Cardiac fibroblast (primary cell): ENCODE measurements around the gene FCER1A.

Source experiments
- DNase-seq, 2 donors: peaks; one replicate each; pipeline versions ENCODE4 v3.0.0 to v3.0.0-alpha.2; 2010; ENCODE audit warnings: low read depth in 2 of 2
- H3K4me3 ChIP-seq, 2 donors: replicated peaks in 1 of 2; 1 replicate in 1 of 2; 2 replicates in 1 of 2; pipeline ENCODE4 v1.5.1; 2011; ENCODE audit warnings: low read depth in 2 of 2, low read length in 2 of 2, mild to moderate bottlenecking in 2 of 2, moderate library complexity in 1 of 2
- TF ChIP-seq, protein P1 (sequence below): IDR thresholded peaks from one replicate; pipeline ENCODE4 v1.5.1; 2011; ENCODE audit warnings: low read depth, mild to moderate bottlenecking, low read length, inconsistent platforms

The FCER1A gene

DNA sequence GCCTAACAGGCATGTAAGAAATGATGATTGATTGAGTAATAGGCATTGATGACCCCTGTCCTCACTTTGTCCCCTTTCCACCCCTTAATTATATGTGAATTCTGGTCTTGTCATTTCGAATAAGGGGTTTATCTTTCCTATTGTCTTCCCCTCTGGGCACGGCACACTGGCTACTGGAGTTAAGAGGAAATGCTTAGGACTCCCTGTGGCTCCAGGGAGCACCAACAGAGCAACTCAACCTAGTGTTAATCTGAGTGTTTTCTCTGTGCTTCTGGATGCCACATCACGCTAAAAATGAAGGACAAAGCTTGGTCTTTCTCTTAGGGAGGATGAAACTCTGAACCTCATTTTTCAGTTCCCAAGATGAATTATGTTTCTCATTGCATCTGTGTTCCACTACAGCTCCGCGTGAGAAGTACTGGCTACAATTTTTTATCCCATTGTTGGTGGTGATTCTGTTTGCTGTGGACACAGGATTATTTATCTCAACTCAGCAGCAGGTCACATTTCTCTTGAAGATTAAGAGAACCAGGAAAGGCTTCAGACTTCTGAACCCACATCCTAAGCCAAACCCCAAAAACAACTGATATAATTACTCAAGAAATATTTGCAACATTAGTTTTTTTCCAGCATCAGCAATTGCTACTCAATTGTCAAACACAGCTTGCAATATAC is 5.3 kb downstream of the FCER1A start:
- no peak overlapping the region for H3K4me3 ChIP-seq
- DNase-seq = no peak
- TF ChIP-seq, protein P1, sequence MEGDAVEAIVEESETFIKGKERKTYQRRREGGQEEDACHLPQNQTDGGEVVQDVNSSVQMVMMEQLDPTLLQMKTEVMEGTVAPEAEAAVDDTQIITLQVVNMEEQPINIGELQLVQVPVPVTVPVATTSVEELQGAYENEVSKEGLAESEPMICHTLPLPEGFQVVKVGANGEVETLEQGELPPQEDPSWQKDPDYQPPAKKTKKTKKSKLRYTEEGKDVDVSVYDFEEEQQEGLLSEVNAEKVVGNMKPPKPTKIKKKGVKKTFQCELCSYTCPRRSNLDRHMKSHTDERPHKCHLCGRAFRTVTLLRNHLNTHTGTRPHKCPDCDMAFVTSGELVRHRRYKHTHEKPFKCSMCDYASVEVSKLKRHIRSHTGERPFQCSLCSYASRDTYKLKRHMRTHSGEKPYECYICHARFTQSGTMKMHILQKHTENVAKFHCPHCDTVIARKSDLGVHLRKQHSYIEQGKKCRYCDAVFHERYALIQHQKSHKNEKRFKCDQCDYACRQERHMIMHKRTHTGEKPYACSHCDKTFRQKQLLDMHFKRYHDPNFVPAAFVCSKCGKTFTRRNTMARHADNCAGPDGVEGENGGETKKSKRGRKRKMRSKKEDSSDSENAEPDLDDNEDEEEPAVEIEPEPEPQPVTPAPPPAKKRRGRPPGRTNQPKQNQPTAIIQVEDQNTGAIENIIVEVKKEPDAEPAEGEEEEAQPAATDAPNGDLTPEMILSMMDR = no peak

DNA sequence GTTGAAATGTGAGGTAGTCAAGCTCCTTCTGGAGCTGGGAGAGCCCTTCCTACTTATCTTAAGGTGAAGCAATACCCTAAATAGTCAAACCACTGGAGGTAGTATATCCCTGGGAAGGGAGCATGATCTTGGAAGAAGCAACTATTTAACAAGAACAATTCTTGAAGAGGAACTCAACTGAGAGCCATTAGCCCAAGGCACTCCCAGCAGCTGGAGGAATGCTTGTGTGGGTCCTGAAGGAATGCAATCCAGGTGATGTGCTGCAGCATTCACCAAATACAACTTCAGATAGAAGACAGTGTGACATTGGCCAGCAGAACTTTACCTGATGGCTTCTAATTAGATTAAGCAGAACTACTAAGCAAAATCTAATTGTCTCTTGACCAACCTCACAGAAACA is 9.5 kb downstream of the FCER1A start:
- no peak overlapping the region for H3K4me3 ChIP-seq
- TF ChIP-seq, protein P1 = no peak
- no peak for DNase-seq

DNA sequence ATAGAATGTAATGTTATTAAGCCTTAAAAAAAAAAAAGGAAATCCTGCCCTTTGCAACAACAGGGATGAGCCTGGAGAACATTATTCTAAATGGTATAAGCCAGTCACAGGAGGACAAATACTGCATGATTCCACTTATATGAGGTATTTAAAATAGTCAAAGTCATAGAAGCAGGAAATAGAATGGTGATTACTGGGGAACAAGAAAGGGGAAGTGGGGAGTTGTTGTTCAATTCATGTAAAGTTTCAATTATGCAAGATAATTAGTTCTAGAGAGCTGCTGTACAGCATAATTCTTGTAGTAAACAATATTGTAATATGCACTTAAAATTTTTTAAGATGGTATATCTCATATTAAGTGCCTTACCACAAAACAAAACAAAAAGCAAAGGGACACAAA is 13.2 kb downstream of the FCER1A start:
- no peak for DNase-seq
- TF ChIP-seq, protein P1 = no peak
- no peak overlapping the region for H3K4me3 ChIP-seq

DNA sequence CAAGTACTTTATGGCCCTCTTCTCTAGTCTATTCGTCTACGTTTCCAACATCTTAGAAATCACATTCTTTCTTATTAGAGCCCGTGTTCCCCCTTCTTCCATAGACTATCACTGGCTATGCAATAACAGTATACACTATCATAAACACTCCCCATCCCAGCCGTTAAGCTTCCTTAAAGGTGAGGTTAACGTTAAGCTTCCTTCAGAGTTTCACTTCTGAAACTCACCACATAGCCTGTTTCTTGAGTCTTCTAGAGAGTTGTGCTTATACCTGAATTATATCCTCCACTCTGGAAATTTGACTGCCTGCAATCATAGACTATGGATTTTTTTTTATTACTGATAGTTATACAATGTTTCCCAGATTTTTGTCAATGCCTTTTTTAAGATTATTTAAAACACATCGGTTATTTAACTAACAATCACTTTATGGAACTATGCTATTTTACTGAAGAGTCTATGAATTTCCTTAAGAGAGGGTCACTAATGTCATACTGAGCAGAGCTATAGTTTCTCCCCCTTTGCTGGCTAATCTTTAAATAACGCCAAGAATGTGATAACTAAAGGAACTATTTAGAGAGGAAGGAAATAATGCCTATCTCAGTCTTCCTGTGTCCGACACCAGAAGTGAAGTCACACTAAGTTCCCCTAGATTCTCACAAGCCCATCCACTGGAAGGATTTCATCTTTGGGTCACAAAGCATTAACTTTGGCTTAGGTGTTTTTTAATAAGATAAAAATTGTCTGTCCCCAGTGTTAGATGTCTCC is 16.8 kb downstream of the FCER1A start:
- no peak for DNase-seq
- TF ChIP-seq, protein P1 = no peak
- no peak overlapping the region for H3K4me3 ChIP-seq

DNA sequence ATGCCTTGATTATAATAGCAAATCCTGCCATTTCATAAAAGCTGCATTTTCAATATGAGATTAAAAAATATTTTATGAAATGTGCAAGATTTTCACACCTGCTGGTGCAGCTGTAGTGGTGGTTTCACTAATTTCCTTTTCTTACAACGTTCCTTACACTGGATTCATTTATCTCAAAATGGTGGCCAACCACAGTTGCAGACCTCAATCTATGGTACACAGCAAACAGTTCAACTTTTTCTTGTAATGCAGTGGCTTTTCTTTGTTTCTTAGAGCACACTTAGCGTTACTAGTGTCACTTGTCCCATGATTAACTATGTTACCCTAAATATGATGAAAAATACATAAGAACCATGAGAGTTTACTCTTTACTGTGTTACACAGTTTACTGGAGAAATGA is 32.7 kb downstream of the FCER1A start:
- no peak for DNase-seq
- TF ChIP-seq, protein P1 = no peak
- H3K4me3 ChIP-seq = no peak overlapping the region

DNA sequence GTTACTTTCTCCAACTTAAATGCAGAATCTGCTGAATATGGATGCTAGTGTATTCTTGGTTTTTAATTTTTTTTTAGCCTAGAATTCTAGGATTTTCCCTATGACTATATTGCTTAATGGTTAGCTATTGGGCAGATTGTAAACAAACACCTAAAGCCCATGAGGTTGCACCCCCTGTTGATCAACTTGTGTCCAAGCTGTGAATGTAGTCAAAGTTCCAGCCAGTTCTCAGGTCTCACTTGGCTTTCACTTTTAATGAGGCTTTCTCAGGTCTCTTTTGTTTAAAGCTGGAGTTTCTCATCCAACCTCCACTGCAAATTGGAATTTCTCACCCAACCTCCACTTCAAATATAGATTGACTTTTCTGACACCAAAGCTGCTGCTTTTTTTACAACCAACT is 35.9 kb downstream of the FCER1A start:
- DNase-seq = no peak

More for the DNA sequence above, 35.9 kb downstream of the FCER1A start:
- H3K4me3 ChIP-seq = no peak overlapping the region
- TF ChIP-seq, protein P1 = no peak
